Ectodermal cell (in vitro differentiated cells): ENCODE results near the gene MORN5.

Experiments used
- H3K27ac ChIP-seq: 2 replicates; pipeline ENCODE4 v1.7.0; 2013; ENCODE audit warnings: mild to moderate bottlenecking, low read depth, low read length; ENCODE audit not compliant: insufficient read depth, poor library complexity, severe bottlenecking
- H3K27me3 ChIP-seq: 2 replicates; pipeline ENCODE4 v1.7.0; 2013; ENCODE audit warnings: mild to moderate bottlenecking, low read length; ENCODE audit not compliant: insufficient read depth, control insufficient read depth, poor library complexity, severe bottlenecking
- H3K36me3 ChIP-seq: one replicate; pipeline ENCODE4 v1.7.0; 2013; ENCODE audit warnings: low read length; ENCODE audit not compliant: control insufficient read depth, insufficient read depth
- H3K4me1 ChIP-seq: one replicate; pipeline ENCODE4 v1.7.0; 2013; ENCODE audit warnings: low read length; ENCODE audit not compliant: control insufficient read depth, insufficient read depth
- H3K4me3 ChIP-seq: 2 replicates; pipeline ENCODE4 v1.7.0; 2013; ENCODE audit warnings: low read depth, low read length, control low read depth; ENCODE audit not compliant: insufficient read depth
- H3K9me3 ChIP-seq: 2 replicates; pipeline ENCODE4 v1.7.0; 2013; ENCODE audit warnings: mild to moderate bottlenecking, low read length, moderate library complexity; ENCODE audit not compliant: control insufficient read depth
- WGBS, 2 experiments: methylation state at CpG; one replicate each; pipeline ENCODE4 v1.1.7; 2013; ENCODE audit warnings: missing lambda C conversion rate in 2 of 2; 5-methylcytosine and 5-hydroxymethylcytosine counted together

MORN5 gene

GRCh38 chr9:122118343-122119165 is 41.2 kb upstream of the MORN5 start:
- no peaks in the 10 kb centered on the region for H3K36me3 ChIP-seq
- no peak overlapping the region for H3K27ac ChIP-seq
- no peak overlapping the region for H3K4me3 ChIP-seq
- peaks cover 17% of the 10 kb centered on the region for H3K4me1 ChIP-seq
- H3K27me3 ChIP-seq, result no peaks in the 10 kb centered on the region
- 93 to 94% methylated on average over 5 of the region's 5 CpGs for WGBS, 2 experiments
- H3K9me3 ChIP-seq, result no peaks in the 10 kb centered on the region

GRCh38 chr9:122119166-122119521 is 40.6 kb upstream of the MORN5 start:
- H3K4me3 ChIP-seq, result no peak overlapping the region
- 89 to 94% methylated on average over 13 of the region's 13 CpGs for WGBS, 2 experiments

GRCh38 chr9:122119721-122120120 is 40.0 kb upstream of the MORN5 start:
- 90 to 92% methylated on average over 5 of the region's 5 CpGs for WGBS, 2 experiments
- Histone ChIP-seq H3K4me3 (no peak overlapping the region), H3K4me1 (peaks cover 12% of the 10 kb centered on the region), H3K27me3 (peaks cover 2% of the 10 kb centered on the region), H3K36me3 (no peaks in the 10 kb centered on the region), H3K27ac (no peak overlapping the region), H3K9me3 (no peaks in the 10 kb centered on the region)

More at GRCh38 chr9:122119166-122119521, 40.6 kb upstream of the MORN5 start:
- Histone ChIP-seq H3K36me3 (no peaks in the 10 kb centered on the region), H3K27ac (no peak overlapping the region), H3K27me3 (no peaks in the 10 kb centered on the region), H3K4me1 (peaks cover 12% of the 10 kb centered on the region), H3K9me3 (no peaks in the 10 kb centered on the region)

GRCh38 chr9:122120316-122121071 is 39.2 kb upstream of the MORN5 start:
- H3K9me3 ChIP-seq, result no peaks in the 10 kb centered on the region
- H3K27me3 ChIP-seq, result peaks cover 8% of the 10 kb centered on the region
- no peaks in the 10 kb centered on the region for H3K36me3 ChIP-seq
- no peak overlapping the region for H3K27ac ChIP-seq
- H3K4me3 ChIP-seq, result no peak overlapping the region
- H3K4me1 ChIP-seq, result peaks cover 10% of the 10 kb centered on the region
- 81 to 83% methylated on average over 10 of the region's 10 CpGs for WGBS, 2 experiments

- no peak overlapping the region for H3K27ac ChIP-seq
- WGBS, 2 experiments, result 94 to 96% methylated on average over 10 of the region's 10 CpGs
- no peak overlapping the region for H3K4me3 ChIP-seq
- H3K27me3 ChIP-seq, result peaks cover 17% of the 10 kb centered on the region
- peaks cover 10% of the 10 kb centered on the region for H3K4me1 ChIP-seq
- H3K9me3 ChIP-seq, result no peaks in the 10 kb centered on the region
- no peaks in the 10 kb centered on the region for H3K36me3 ChIP-seq
Measured at GRCh38 chr9:122121391-122121790, 38.3 kb upstream of the MORN5 start.

- Histone ChIP-seq H3K4me1 (peaks cover 10% of the 10 kb centered on the region), H3K27ac (no peak overlapping the region)
Measured at GRCh38 chr9:122121931-122122330, 37.8 kb upstream of the MORN5 start.

GRCh38 chr9:122122468-122122867 is 37.2 kb upstream of the MORN5 start:
- Histone ChIP-seq H3K4me1 (peaks cover 10% of the 10 kb centered on the region), H3K4me3 (no peak overlapping the region), H3K27me3 (peaks cover 28% of the 10 kb centered on the region), H3K9me3 (no peaks in the 10 kb centered on the region), H3K27ac (no peak overlapping the region), H3K36me3 (no peaks in the 10 kb centered on the region)
- WGBS, 2 experiments, result 63 to 67% methylated on average over 6 of the region's 6 CpGs

More at GRCh38 chr9:122121931-122122330, 37.8 kb upstream of the MORN5 start:
- 92% methylated on average over 6 of the region's 6 CpGs for WGBS, 2 experiments
- Histone ChIP-seq H3K4me3 (no peak overlapping the region), H3K9me3 (no peaks in the 10 kb centered on the region), H3K27me3 (peaks cover 23% of the 10 kb centered on the region), H3K36me3 (no peaks in the 10 kb centered on the region)

GRCh38 chr9:122122903-122123632 is 36.6 kb upstream of the MORN5 start:
- no peaks in the 10 kb centered on the region for H3K9me3 ChIP-seq
- WGBS, 2 experiments, result 42% methylated on average over 13 of the region's 13 CpGs
- no peaks in the 10 kb centered on the region for H3K36me3 ChIP-seq
- H3K27ac ChIP-seq, result no peak overlapping the region
- H3K4me1 ChIP-seq, result peaks cover 10% of the 10 kb centered on the region
- H3K27me3 ChIP-seq, result peaks cover 31% of the 10 kb centered on the region
- H3K4me3 ChIP-seq, result no peak overlapping the region

GRCh38 chr9:122124048-122124447 is 35.7 kb upstream of the MORN5 start:
- Histone ChIP-seq H3K4me3 (no peak overlapping the region), H3K27me3 (peaks cover 31% of the 10 kb centered on the region), H3K36me3 (no peaks in the 10 kb centered on the region), H3K4me1 (peaks cover 10% of the 10 kb centered on the region), H3K9me3 (no peaks in the 10 kb centered on the region), H3K27ac (no peak overlapping the region)
- 75 to 83% methylated on average over 1 of the region's 1 CpG for WGBS, 2 experiments

GRCh38 chr9:122124528-122124927 is 35.2 kb upstream of the MORN5 start:
- Histone ChIP-seq H3K36me3 (no peaks in the 10 kb centered on the region), H3K27me3 (peaks cover 31% of the 10 kb centered on the region), H3K4me1 (peaks cover 10% of the 10 kb centered on the region), H3K27ac (no peak overlapping the region), H3K9me3 (no peaks in the 10 kb centered on the region), H3K4me3 (no peak overlapping the region)
- 82 to 83% methylated on average over 7 of the region's 7 CpGs for WGBS, 2 experiments
